Colonic mucosa (tissue), 4 donors: Measurements from ENCODE around the gene ID1. TPM values are rescaled to one million over a fixed set of nuclear protein-coding genes. Genes with fewer than 3 reads are reported as not detected.

Experiments used
- DNase-seq: peaks from one replicate; pipeline ENCODE4 v3.0.0-alpha.2; 2020
- H3K27ac ChIP-seq: fragments of 200-600 bp; one replicate; pipeline ENCODE4 v1.8.0; 2021
- H3K27me3 ChIP-seq: fragments of 200-600 bp; one replicate; pipeline ENCODE4 v1.8.0; 2021
- H3K36me3 ChIP-seq: fragments of 200-600 bp; one replicate; pipeline ENCODE4 v1.8.0; 2021
- H3K4me1 ChIP-seq: fragments of 200-600 bp; one replicate; pipeline ENCODE4 v1.8.0; 2021; ENCODE audit warnings: mild to moderate bottlenecking
- H3K4me3 ChIP-seq: fragments of 200-600 bp; one replicate; pipeline ENCODE4 v1.8.0; 2021
- H3K9ac ChIP-seq, 2 donors: one replicate each; pipeline ENCODE4 v1.7.0; 2013; ENCODE audit warnings: control low read depth in 2 of 2, low read depth in 2 of 2, low read length in 2 of 2
- H3K9me3 ChIP-seq: fragments of 200-600 bp; one replicate; pipeline ENCODE4 v1.8.0; 2021
- intact Hi-C: fragments of 100-400 bp; cut with DNase I; formaldehyde crosslinking; loops from one replicate; pipeline ENCODE4 v1.14.1; 2022
- total RNA-seq, 2 donors: library from RNA; stranded (reverse); fragmentation: NEBNext Ultra II Directional in 1 of 2; extraction: Animal tissue kit (Norgen Biotek cat#: 25700) in 1 of 2; gene quantifications; one replicate each; pipeline ENCODE4 v1.2.1, GENCODE V29; 2021
- TF ChIP-seq, protein P1 (sequence below): fragments of 200-600 bp; IDR thresholded peaks from one replicate; pipeline ENCODE4 v1.8.0; 2022; ENCODE audit warnings: antibody characterized with exemption, mild to moderate bottlenecking
- donor health status: healthy.
- donor health status: DM: no; HTN: no; CAD: no.
- donor health status: DM: no; HTN: no; CAD: no.

ID1 gene
- total RNA-seq, 2 donors from 2014 or later = 134 to 179 TPM

DNA sequence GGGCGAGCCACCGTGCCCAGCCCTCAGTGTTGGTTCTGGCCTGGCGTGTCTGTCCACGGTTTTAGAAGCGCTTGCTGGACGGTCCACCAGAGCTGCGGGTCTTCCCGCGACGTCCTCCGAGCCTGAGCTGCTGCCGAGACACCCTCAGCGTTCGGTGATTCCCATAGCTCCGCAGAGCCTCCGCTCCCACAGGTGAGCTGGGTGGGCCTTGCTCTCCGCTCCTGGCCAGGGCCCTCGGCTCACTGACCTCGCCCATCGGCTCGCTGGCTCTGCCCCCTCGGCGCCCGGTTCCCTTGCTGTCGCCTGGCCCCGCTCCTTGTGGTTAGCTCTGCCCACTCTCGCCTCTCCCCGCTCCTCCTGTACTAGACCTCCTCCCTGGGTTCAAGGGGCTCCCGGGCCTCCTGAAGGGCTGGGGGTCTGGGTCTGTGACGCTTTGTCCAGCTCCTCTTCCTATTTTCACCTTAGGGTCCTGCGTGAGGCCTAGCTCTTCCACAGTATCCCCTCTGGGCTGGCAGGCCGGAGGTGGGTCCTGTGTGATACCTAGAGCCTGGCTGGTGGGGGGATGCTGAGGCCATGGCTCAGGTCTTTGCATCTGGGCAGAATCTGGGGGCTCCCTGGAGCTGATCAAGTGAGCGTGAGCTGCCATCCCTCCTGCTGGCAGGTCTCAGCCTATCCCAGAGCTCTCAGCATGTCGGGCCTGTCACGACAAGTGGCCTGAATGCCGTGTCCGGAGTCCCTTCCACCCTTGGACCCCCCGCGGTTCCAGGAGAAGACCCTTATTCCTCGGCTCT, 27.7 kb downstream of the ID1 start:
- no peak for DNase-seq
- Histone ChIP-seq H3K4me1 (no peaks in the 10 kb centered on the region), H3K36me3 (no peaks in the 10 kb centered on the region), H3K9me3 (no peaks in the 10 kb centered on the region), H3K4me3 (no peak overlapping the region), H3K27ac (no peak overlapping the region), H3K27me3 (no peaks in the 10 kb centered on the region), H3K9ac (no peak overlapping the region)
- intact Hi-C loops = loop anchor here (10.0 kb wide), 1 partner anchor 92 kb away; the partner anchor contains the start of gene BCL2L1
- TF ChIP-seq, protein P1, sequence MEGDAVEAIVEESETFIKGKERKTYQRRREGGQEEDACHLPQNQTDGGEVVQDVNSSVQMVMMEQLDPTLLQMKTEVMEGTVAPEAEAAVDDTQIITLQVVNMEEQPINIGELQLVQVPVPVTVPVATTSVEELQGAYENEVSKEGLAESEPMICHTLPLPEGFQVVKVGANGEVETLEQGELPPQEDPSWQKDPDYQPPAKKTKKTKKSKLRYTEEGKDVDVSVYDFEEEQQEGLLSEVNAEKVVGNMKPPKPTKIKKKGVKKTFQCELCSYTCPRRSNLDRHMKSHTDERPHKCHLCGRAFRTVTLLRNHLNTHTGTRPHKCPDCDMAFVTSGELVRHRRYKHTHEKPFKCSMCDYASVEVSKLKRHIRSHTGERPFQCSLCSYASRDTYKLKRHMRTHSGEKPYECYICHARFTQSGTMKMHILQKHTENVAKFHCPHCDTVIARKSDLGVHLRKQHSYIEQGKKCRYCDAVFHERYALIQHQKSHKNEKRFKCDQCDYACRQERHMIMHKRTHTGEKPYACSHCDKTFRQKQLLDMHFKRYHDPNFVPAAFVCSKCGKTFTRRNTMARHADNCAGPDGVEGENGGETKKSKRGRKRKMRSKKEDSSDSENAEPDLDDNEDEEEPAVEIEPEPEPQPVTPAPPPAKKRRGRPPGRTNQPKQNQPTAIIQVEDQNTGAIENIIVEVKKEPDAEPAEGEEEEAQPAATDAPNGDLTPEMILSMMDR = no peak

DNA sequence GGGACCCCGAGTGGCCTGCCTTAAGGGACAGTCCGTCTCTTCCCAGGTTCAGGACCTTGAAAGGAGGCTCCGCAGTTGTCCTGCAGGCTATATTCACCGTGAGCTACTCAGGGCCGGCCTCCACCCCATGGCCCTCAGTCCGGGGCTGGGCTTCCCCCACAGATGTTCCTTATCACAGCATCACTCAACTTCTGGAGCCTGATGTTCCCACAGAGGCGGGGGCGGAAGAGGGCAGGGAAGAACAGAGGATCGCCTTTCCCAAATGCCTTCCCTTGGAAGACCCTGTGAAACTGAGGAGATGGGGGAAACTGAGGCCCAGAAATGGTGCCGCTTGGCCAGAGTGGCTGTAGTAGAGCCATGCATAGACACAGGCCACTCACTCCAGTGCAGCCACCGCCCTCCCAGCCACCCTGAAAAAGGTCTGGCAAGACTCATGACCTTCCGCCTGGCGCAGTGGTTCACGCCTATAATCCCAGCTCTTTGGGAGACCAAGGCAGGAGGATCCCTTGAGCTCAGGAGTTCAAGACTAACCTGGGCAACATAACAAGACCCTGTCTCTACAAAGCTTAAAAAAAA, 28.3 kb downstream of the ID1 start:
- Histone ChIP-seq H3K36me3 (no peaks in the 10 kb centered on the region), H3K27ac (no peak overlapping the region), H3K4me3 (no peak overlapping the region), H3K4me1 (no peaks in the 10 kb centered on the region), H3K27me3 (no peaks in the 10 kb centered on the region), H3K9me3 (no peaks in the 10 kb centered on the region), H3K9ac (no peak overlapping the region)
- DNase-seq = no peak
- intact Hi-C loops = loop anchor here (10.0 kb wide), 1 partner anchor 91 kb away; the partner anchor contains the start of gene BCL2L1
- TF ChIP-seq, protein P1 = no peak

- no peak within 1 kb of the TSS for H3K27ac ChIP-seq
- H3K27me3 ChIP-seq = no peaks in the 10 kb centered on the region
- H3K4me1 ChIP-seq = no peaks in the 10 kb centered on the region
- H3K9me3 ChIP-seq = no peaks in the 10 kb centered on the region
- H3K4me3 ChIP-seq = no peak within 1 kb of the TSS
- no peak for DNase-seq
- H3K9ac ChIP-seq = no peak within 1 kb of the TSS
- TF ChIP-seq, protein P1 = no peak
- no peaks in the 10 kb centered on the region for H3K36me3 ChIP-seq
- intact Hi-C loops = loop anchor here (10.0 kb wide), 1 partner anchor 87 kb away; the partner anchor contains the start of gene BCL2L1
Measured at GRCh38 chr20:31637660-31638059, 32.6 kb downstream of the ID1 start, which contains the start of gene COX4I2. TSS of gene COX4I2 (plus strand) at chr20:31637912. CDS start at chr20:31639018, 1,106 bp downstream.

- Histone ChIP-seq H3K9me3 (no peaks in the 10 kb centered on the region), H3K27me3 (no peaks in the 10 kb centered on the region), H3K4me3 (no peak overlapping the region), H3K27ac (no peak overlapping the region), H3K4me1 (no peaks in the 10 kb centered on the region), H3K36me3 (no peaks in the 10 kb centered on the region), H3K9ac (no peak overlapping the region)
- TF ChIP-seq, protein P1 = no peak
- intact Hi-C loops = loop anchor here (10.0 kb wide), 1 partner anchor 86 kb away; the partner anchor contains the start of gene BCL2L1
- DNase-seq = no peak
Measured at GRCh38 chr20:31638317-31638716, 33.2 kb downstream of the ID1 start.

DNA sequence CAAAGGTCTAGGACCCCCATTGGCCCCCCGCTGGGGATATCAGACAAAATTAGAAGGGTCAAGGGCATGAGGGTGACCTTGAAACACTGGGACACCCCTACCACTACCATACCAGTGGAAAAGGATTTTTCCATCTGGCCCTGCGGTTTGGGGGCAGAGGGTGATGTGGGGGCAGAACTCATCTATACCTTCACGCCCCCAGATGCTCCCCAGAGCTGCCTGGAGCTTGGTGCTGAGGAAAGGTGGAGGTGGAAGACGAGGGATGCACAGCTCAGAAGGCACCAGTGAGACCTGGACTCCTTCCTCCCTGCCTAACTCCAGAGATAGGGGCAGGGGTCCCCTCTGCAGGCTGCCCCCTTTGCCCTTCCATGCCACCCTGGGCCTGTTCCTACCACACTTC, 33.7 kb downstream of the ID1 start:
- H3K36me3 ChIP-seq = no peaks in the 10 kb centered on the region
- H3K9me3 ChIP-seq = no peaks in the 10 kb centered on the region
- TF ChIP-seq, protein P1 = no peak
- no peaks in the 10 kb centered on the region for H3K27me3 ChIP-seq
- no peak overlapping the region for H3K4me3 ChIP-seq
- no peak for DNase-seq
- intact Hi-C loops = loop anchor here (10.0 kb wide), 1 partner anchor 86 kb away; the partner anchor contains the start of gene BCL2L1
- H3K4me1 ChIP-seq = no peaks in the 10 kb centered on the region
- no peak overlapping the region for H3K27ac ChIP-seq
- no peak overlapping the region for H3K9ac ChIP-seq
